PC-9 (cell line): ENCODE measurements around the gene CAMTA1.

Source experiments
- CTCF ChIP-seq: fragments of 200-600 bp; sonication (generic); conservative IDR thresholded peaks from 2 replicates; pipeline ENCODE4 v1.6.1; 2017; ENCODE audit warnings: mixed run types, antibody characterized with exemption, mild to moderate bottlenecking, moderate library complexity
- EZH2 ChIP-seq: fragments of 200-600 bp; sonication (generic); IDR thresholded peaks from 2 replicates; pipeline ENCODE4 v1.8.0; 2017; ENCODE audit warnings: antibody characterized with exemption, low read depth

- no peak for TF ChIP-seq CTCF
- no peak for TF ChIP-seq EZH2
These were observed 570.4 kb downstream of the CAMTA1 start for GRCh38 chr1:7355646-7356045.
